ENCODE results near the gene HES6.

Gene HES6

GRCh38 chr2:238231809-238232208, 8.0 kb downstream of the HES6 start:
- H3K4me1 ChIP-seq (ENCODE audit: insufficient read depth, low read length, severe bottlenecking) = no peaks in the 10 kb centered on the region
- no peak overlapping the region for H3K4me2 ChIP-seq (ENCODE audit: low read length)

GRCh38 chr2:238231251-238231793, 8.5 kb downstream of the HES6 start:
- H3K79me2 ChIP-seq (ENCODE audit: insufficient read depth, low read length) = no peaks in the 10 kb centered on the region
- H3K27ac ChIP-seq (ENCODE audit: low read depth, low read length, poor library complexity, severe bottlenecking) = no peak overlapping the region
- peaks cover 12% of the 10 kb centered on the region; the same call in 1 of the 2 replicates for H3K27me3 ChIP-seq (ENCODE audit: insufficient read depth, low read length)
- no peaks in the 10 kb centered on the region for H3K36me3 ChIP-seq (ENCODE audit: insufficient read depth, low read length)
- no peaks in the 10 kb centered on the region for H3K4me1 ChIP-seq (ENCODE audit: insufficient read depth, low read length, severe bottlenecking)
- H3K4me2 ChIP-seq (ENCODE audit: low read length) = no peak overlapping the region
- no peaks in the 10 kb centered on the region for H3K9me2 ChIP-seq (ENCODE audit: low read depth, low read length)
- H2AFZ ChIP-seq (ENCODE audit: low read length) = no peak overlapping the region
- H4K20me1 ChIP-seq (ENCODE audit: insufficient read depth, low read length) = no peaks in the 10 kb centered on the region
- no peak overlapping the region for H3K9ac ChIP-seq (ENCODE audit: low read length)
- H3K4me3 ChIP-seq (ENCODE audit: low read depth, low read length, poor library complexity, severe bottlenecking) = no peak overlapping the region
- H3F3A ChIP-seq (ENCODE audit: insufficient read depth, low read length) = no peaks in the 10 kb centered on the region
- H3K9me3 ChIP-seq (ENCODE audit: low read length) = no peaks in the 10 kb centered on the region
- TF ChIP-seq EZH2 (IDR thresholded peaks at IDR 0.05; ENCODE audit: borderline replicate concordance, low read length) = no peak

More at GRCh38 chr2:238231809-238232208, 8.0 kb downstream of the HES6 start:
- no peak for TF ChIP-seq EZH2 (IDR thresholded peaks at IDR 0.05; ENCODE audit: borderline replicate concordance, low read length)
- TF ChIP-seq, protein P1, sequence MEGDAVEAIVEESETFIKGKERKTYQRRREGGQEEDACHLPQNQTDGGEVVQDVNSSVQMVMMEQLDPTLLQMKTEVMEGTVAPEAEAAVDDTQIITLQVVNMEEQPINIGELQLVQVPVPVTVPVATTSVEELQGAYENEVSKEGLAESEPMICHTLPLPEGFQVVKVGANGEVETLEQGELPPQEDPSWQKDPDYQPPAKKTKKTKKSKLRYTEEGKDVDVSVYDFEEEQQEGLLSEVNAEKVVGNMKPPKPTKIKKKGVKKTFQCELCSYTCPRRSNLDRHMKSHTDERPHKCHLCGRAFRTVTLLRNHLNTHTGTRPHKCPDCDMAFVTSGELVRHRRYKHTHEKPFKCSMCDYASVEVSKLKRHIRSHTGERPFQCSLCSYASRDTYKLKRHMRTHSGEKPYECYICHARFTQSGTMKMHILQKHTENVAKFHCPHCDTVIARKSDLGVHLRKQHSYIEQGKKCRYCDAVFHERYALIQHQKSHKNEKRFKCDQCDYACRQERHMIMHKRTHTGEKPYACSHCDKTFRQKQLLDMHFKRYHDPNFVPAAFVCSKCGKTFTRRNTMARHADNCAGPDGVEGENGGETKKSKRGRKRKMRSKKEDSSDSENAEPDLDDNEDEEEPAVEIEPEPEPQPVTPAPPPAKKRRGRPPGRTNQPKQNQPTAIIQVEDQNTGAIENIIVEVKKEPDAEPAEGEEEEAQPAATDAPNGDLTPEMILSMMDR (IDR thresholded peaks at IDR 0.05; ENCODE audit: low read length) = no peak
- H3K9me3 ChIP-seq (ENCODE audit: low read length) = no peaks in the 10 kb centered on the region
- H4K20me1 ChIP-seq (ENCODE audit: insufficient read depth, low read length) = no peaks in the 10 kb centered on the region
- H3K9ac ChIP-seq (ENCODE audit: low read length) = no peak overlapping the region
- no peak overlapping the region for H2AFZ ChIP-seq (ENCODE audit: low read length)
- no peaks in the 10 kb centered on the region for H3F3A ChIP-seq (ENCODE audit: insufficient read depth, low read length)
- peaks cover 9% of the 10 kb centered on the region; the same call in 1 of the 2 replicates for H3K27me3 ChIP-seq (ENCODE audit: insufficient read depth, low read length)
- no peaks in the 10 kb centered on the region for H3K36me3 ChIP-seq (ENCODE audit: insufficient read depth, low read length)
- no peak overlapping the region for H3K4me3 ChIP-seq (ENCODE audit: low read depth, low read length, poor library complexity, severe bottlenecking)
- H3K27ac ChIP-seq (ENCODE audit: low read depth, low read length, poor library complexity, severe bottlenecking) = no peak overlapping the region
- no peaks in the 10 kb centered on the region for H3K79me2 ChIP-seq (ENCODE audit: insufficient read depth, low read length)
- no peaks in the 10 kb centered on the region for H3K9me2 ChIP-seq (ENCODE audit: low read depth, low read length)

- H3K9me2 ChIP-seq (ENCODE audit: low read depth, low read length) = no peaks in the 10 kb centered on the region
- no peak overlapping the region for H2AFZ ChIP-seq (ENCODE audit: low read length)
- H3K27ac ChIP-seq (ENCODE audit: low read depth, low read length, poor library complexity, severe bottlenecking) = no peak overlapping the region
- H3K79me2 ChIP-seq (ENCODE audit: insufficient read depth, low read length) = no peaks in the 10 kb centered on the region
- H3K36me3 ChIP-seq (ENCODE audit: insufficient read depth, low read length) = no peaks in the 10 kb centered on the region
- no peaks in the 10 kb centered on the region for H4K20me1 ChIP-seq (ENCODE audit: insufficient read depth, low read length)
- TF ChIP-seq, protein P1 (IDR thresholded peaks at IDR 0.05; ENCODE audit: low read length) = no peak
- TF ChIP-seq EZH2 (IDR thresholded peaks at IDR 0.05; ENCODE audit: borderline replicate concordance, low read length) = no peak
- no peaks in the 10 kb centered on the region for H3F3A ChIP-seq (ENCODE audit: insufficient read depth, low read length)
- H3K4me1 ChIP-seq (ENCODE audit: insufficient read depth, low read length, severe bottlenecking) = no peaks in the 10 kb centered on the region
- no peak overlapping the region for H3K4me2 ChIP-seq (ENCODE audit: low read length)
- peaks cover 12% of the 10 kb centered on the region; the same call in 1 of the 2 replicates for H3K27me3 ChIP-seq (ENCODE audit: insufficient read depth, low read length)
- H3K4me3 ChIP-seq (ENCODE audit: low read depth, low read length, poor library complexity, severe bottlenecking) = no peak overlapping the region
- no peak overlapping the region for H3K9ac ChIP-seq (ENCODE audit: low read length)
- H3K9me3 ChIP-seq (ENCODE audit: low read length) = no peaks in the 10 kb centered on the region
These were observed 9.1 kb downstream of the HES6 start for GRCh38 chr2:238230699-238231098.

GRCh38 chr2:238228700-238229099, 11.1 kb downstream of the HES6 start:
- no peaks in the 10 kb centered on the region for H3K9me3 ChIP-seq (ENCODE audit: low read length)
- H4K20me1 ChIP-seq (ENCODE audit: insufficient read depth, low read length) = no peaks in the 10 kb centered on the region
- H3K27ac ChIP-seq (ENCODE audit: low read depth, low read length, poor library complexity, severe bottlenecking) = no peak overlapping the region
- no peaks in the 10 kb centered on the region for H3K36me3 ChIP-seq (ENCODE audit: insufficient read depth, low read length)
- no peak overlapping the region for H2AFZ ChIP-seq (ENCODE audit: low read length)
- no peaks in the 10 kb centered on the region for H3K79me2 ChIP-seq (ENCODE audit: insufficient read depth, low read length)
- no peak overlapping the region for H3K4me3 ChIP-seq (ENCODE audit: low read depth, low read length, poor library complexity, severe bottlenecking)
- H3K9ac ChIP-seq (ENCODE audit: low read length) = no peak overlapping the region
- H3F3A ChIP-seq (ENCODE audit: insufficient read depth, low read length) = no peaks in the 10 kb centered on the region
- H3K9me2 ChIP-seq (ENCODE audit: low read depth, low read length) = no peaks in the 10 kb centered on the region
- H3K4me2 ChIP-seq (ENCODE audit: low read length) = no peak overlapping the region
- H3K27me3 ChIP-seq (ENCODE audit: insufficient read depth, low read length) = peaks cover 12% of the 10 kb centered on the region; the same call in 1 of the 2 replicates
- no peaks in the 10 kb centered on the region for H3K4me1 ChIP-seq (ENCODE audit: insufficient read depth, low read length, severe bottlenecking)
- TF ChIP-seq, protein P1 (IDR thresholded peaks at IDR 0.05; ENCODE audit: low read length) = no peak
- no peak for TF ChIP-seq EZH2 (IDR thresholded peaks at IDR 0.05; ENCODE audit: borderline replicate concordance, low read length)

All from OCI-LY1 (cell line).